ENCODE data around the gene APOBEC2. TPM values are rescaled to one million over a fixed set of nuclear protein-coding genes. Genes with fewer than 3 reads are reported as not detected.

The APOBEC2 gene
- total and polyA plus RNA-seq, 2 of the 13 experiments (the other 11 are each of a cell fraction or from before 2014, with no cell fraction given): 0.09 TPM; not detected in 1

DNA sequence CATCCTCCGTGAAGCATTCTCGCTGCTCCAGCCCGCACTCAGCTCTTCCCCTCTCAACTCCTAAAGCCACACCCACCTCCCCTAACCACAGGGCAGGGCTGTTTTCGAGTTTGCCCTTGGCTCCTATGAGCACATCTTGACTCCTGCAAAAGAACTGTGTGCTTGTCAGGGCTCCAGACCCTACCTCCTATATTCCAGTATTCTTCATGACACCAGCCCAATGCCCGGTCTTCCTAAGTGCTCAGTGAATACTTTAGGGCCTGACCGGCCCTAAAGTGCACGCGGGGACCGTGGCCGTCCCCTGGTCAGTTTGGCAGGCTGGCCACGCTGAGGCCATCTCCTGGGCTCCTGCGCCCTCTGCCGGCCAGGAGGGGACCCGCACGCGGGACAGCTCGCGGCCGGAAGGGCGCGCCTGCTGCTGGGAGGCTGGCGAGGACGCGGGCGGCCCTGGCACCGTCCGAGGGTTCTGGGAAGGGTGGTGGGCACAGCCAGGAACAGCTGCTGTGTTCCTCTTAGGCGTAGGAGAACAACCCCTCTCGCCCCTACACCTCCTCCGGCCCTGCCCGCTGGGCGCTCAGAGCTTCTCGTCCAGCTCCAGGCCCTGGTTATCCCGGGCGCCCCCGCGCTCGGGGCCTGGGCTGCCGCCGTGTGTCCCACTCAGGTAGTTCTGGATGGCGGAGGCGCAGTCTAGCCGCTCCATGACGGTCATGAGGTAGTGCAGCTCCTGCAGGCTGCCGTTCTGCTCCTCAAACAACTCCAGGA is 25.0 kb upstream of the APOBEC2 start (continued):
- TF ChIP-seq WIZ (CRISPR knock-in tag; IDR thresholded peaks at IDR 0.05) (0 out of 2 replicates have a peak, but pooled peaks have one; percentile 79), ZNF839 (CRISPR knock-in tag; IDR thresholded peaks at IDR 0.05; ENCODE audit: borderline replicate concordance) (0 out of 2 replicates have a peak, but pooled peaks have one; percentile 22), SAP130 (CRISPR knock-in tag; IDR thresholded peaks at IDR 0.05; ENCODE audit: low read depth) (peak; percentile 27; the same call in 1 of the 2 replicates), ZNF782 (CRISPR knock-in tag; IDR thresholded peaks at IDR 0.05; ENCODE audit: borderline replicate concordance) (no peak), FOXP1 (IDR thresholded peaks at IDR 0.05) (no peak), FOXP1 (CRISPR knock-in tag; IDR thresholded peaks at IDR 0.05) (no peak), FOXO1 (CRISPR knock-in tag; IDR thresholded peaks at IDR 0.05) (peak; percentile 65), ATF2 (CRISPR knock-in tag; IDR thresholded peaks at IDR 0.05) (no peak; the same call in 1 of the 2 replicates), ZNF7 (CRISPR knock-in tag; IDR thresholded peaks at IDR 0.05) (peak; percentile 59), ZNF34 (CRISPR knock-in tag; IDR thresholded peaks at IDR 0.05; ENCODE audit: borderline replicate concordance) (peak; percentile 91), ZFP62 (CRISPR knock-in tag; IDR thresholded peaks at IDR 0.05) (no peak), HES4 (CRISPR knock-in tag; IDR thresholded peaks at IDR 0.05; ENCODE audit: borderline replicate concordance) (no peak), ZNF343 (CRISPR knock-in tag; IDR thresholded peaks at IDR 0.05) (peak; percentile 52; the same call in 1 of the 2 replicates), TBP (CRISPR knock-in tag; IDR thresholded peaks at IDR 0.05) (no peak), ZNF512 (CRISPR knock-in tag; IDR thresholded peaks at IDR 0.05) (peak; percentile 49; the same call in 1 of the 2 replicates), NFYC (CRISPR knock-in tag; IDR thresholded peaks at IDR 0.05) (no peak), SP1 (IDR thresholded peaks at IDR 0.05) (no peak), SP1 (CRISPR knock-in tag; IDR thresholded peaks at IDR 0.05) (no peak), SIX1 (CRISPR knock-in tag; IDR thresholded peaks at IDR 0.05; ENCODE audit: borderline replicate concordance) (0 out of 2 replicates have a peak, but pooled peaks have one; percentile 14)
